NK-92 treated with Interleukin-12 subunit alpha and Interleukin-12 subunit beta, amount 100 ng/mL, for 24 hours (cell line): ENCODE measurements around the gene MRPS34.
"Not testable (repeated sequence)": the region's sequence is repeated elsewhere in the genome, so short reads cannot be mapped to it uniquely, and the experiment has no call there.

ENCODE experiments used
- DNase-seq: peaks from one replicate; lab custom pipeline; 2025; lab: John Stamatoyannopoulos, UW

MRPS34 gene

GRCh38 chr16:1772908-1773702, at the start of gene MRPS34:
Gene MRPS34 (minus strand): TSS chr16:1773134. CDS start chr16:1773119, 15 bp downstream.
- DNase-seq, result peak; percentile 68

- DNase-seq, result no peak
These were observed 49.1 kb upstream of the MRPS34 start for GRCh38 chr16:1821861-1822611.

- DNase-seq, result no peak
These were observed 48.0 kb upstream of the MRPS34 start for GRCh38 chr16:1820946-1821290.

GRCh38 chr16:1820096-1820945, 47.4 kb upstream of the MRPS34 start:
- DNase-seq, result no peak

GRCh38 chr16:1819611-1820010, 46.7 kb upstream of the MRPS34 start:
- DNase-seq, result no peak

GRCh38 chr16:1818873-1819525, 46.1 kb upstream of the MRPS34 start:
- no peak for DNase-seq

GRCh38 chr16:1818204-1818872, 45.4 kb upstream of the MRPS34 start:
- no peak for DNase-seq

GRCh38 chr16:1817716-1818115, 44.8 kb upstream of the MRPS34 start:
- DNase-seq, result no peak

GRCh38 chr16:1817276-1817589, 44.3 kb upstream of the MRPS34 start:
- no peak for DNase-seq

- DNase-seq, result no peak
These were observed 43.7 kb upstream of the MRPS34 start for GRCh38 chr16:1816396-1817275.

- DNase-seq, result no peak
These were observed 42.5 kb upstream of the MRPS34 start for GRCh38 chr16:1815461-1815860.

GRCh38 chr16:1812732-1813163, 39.8 kb upstream of the MRPS34 start:
- no peak for DNase-seq

- no peak for DNase-seq
These were observed 37.6 kb upstream of the MRPS34 start for GRCh38 chr16:1810536-1810935.

- DNase-seq, result no peak
These were observed 37.2 kb upstream of the MRPS34 start for GRCh38 chr16:1810106-1810505.

- no peak for DNase-seq
These were observed 36.4 kb upstream of the MRPS34 start for GRCh38 chr16:1809281-1809801.

- DNase-seq, result no peak
These were observed 35.8 kb upstream of the MRPS34 start for GRCh38 chr16:1808691-1809090.

GRCh38 chr16:1807626-1808025, 34.7 kb upstream of the MRPS34 start:
- DNase-seq, result no peak

- no peak for DNase-seq
These were observed 27.8 kb upstream of the MRPS34 start for GRCh38 chr16:1800701-1801100.

GRCh38 chr16:1799263-1799662, 26.3 kb upstream of the MRPS34 start:
- DNase-seq, result not testable (repeated sequence)
